HCT116 (cell line): ENCODE data around the gene DUSP28. TPM values are rescaled to one million over a fixed set of nuclear protein-coding genes. Genes with fewer than 3 reads are reported as not detected.

Experiments
- ATAC-seq: fragments of 200-7000 bp; cut with Tn5 transposase; 2 replicates; pipeline ENCODE4 v1.9.1; 2020; ENCODE audit warnings: mild to moderate bottlenecking, moderate library complexity
- BruUV-seq: library from RNA; stranded (reverse); fragments of 400-500 nt; replicated peaks from 2 replicates; lab custom pipeline; 2021; lab: Mats Ljungman, UMichigan
- CTCF ChIA-PET: fragments of 300-600 bp; sonication (Branson Sonifier 250); formaldehyde crosslinking; loops from one replicate; lab custom pipeline; 2021; ENCODE audit warnings: antibody characterized with exemption; lab: Charles Lee
- POLR2A ChIA-PET: fragments of 300-600, 350-600 bp; sonication (Branson Sonifier 250); formaldehyde crosslinking; loops from one replicate; lab custom pipeline; 2021; ENCODE audit warnings: antibody characterized with exemption; lab: Charles Lee
- RAD21 ChIA-PET, 2 experiments: fragments of 300-600 bp; sonication (Branson Sonifier 250); formaldehyde crosslinking; loops; one replicate each; lab custom pipeline; 2023; ENCODE audit warnings: low total read pairs in 2 of 2; ENCODE audit not compliant: uncharacterized antibody in 2 of 2, unreplicated experiment in 2 of 2, low non-redundant PET in 1 of 2; lab: Charles Lee
- DNase-seq: peaks from one replicate; pipeline ENCODE4 v3.0.0-alpha.2; 2010; ENCODE audit warnings: low read depth, low spot score
- H2AFZ ChIP-seq: fragments of 200-600 bp; shearing (Covaris generic), sonication (generic); 2 replicates; pipeline ENCODE4 v1.6.1; 2017; ENCODE audit warnings: low read depth, mixed run types, mixed read lengths, antibody characterized with exemption, low read length; ENCODE audit not compliant: poor library complexity, severe bottlenecking
- H3K27ac ChIP-seq: 2 replicates; pipeline ENCODE4 v1.5.1; 2012; ENCODE audit warnings: low read depth, low read length
- H3K27me3 ChIP-seq: fragments of 200-600 bp; sonication (generic); 2 replicates; pipeline ENCODE4 v1.6.1; 2016; ENCODE audit warnings: mixed run types, low read length, mixed read lengths; ENCODE audit not compliant: insufficient read depth
- H3K36me3 ChIP-seq, 2 experiments: fragments of 200-500 bp in 1 of 2; fragments of 200-600 bp in 1 of 2; sonication (Bioruptor generic) in 1 of 2; sonication (generic) in 1 of 2; 2 replicates each; pipeline versions ENCODE4 v1.5.1 to v1.6.1; 2014 to 2016; ENCODE audit warnings: low read length in 2 of 2, inconsistent platforms in 1 of 2, mixed read lengths in 1 of 2, mixed run types in 1 of 2; ENCODE audit not compliant: insufficient read depth in 2 of 2, control insufficient read depth in 1 of 2
- H3K4me1 ChIP-seq, 2 experiments: fragments of 200-600 bp in 1 of 2; sonication (generic) in 1 of 2; 2 replicates each; pipeline versions ENCODE4 v1.5.1 to v1.6.1; 2012 to 2017; ENCODE audit warnings: low read length in 2 of 2, inconsistent platforms in 1 of 2, mild to moderate bottlenecking in 1 of 2, mixed read lengths in 1 of 2, mixed run types in 1 of 2, moderate library complexity in 1 of 2; ENCODE audit not compliant: insufficient read depth in 2 of 2, control insufficient read depth in 1 of 2
- H3K4me2 ChIP-seq: fragments of 200-600 bp; sonication (generic); 2 replicates; pipeline ENCODE4 v1.6.1; 2017; ENCODE audit warnings: mixed run types, low read length, mixed read lengths
- H3K4me3 ChIP-seq, 2 experiments: fragments of 200-600 bp in 1 of 2; sonication (generic) in 1 of 2; replicated peaks in 1 of 2; 2 replicates each; pipeline ENCODE4 v1.5.1; 2011 to 2016; ENCODE audit warnings: low read length in 2 of 2, control low read depth in 1 of 2, low read depth in 1 of 2, mild to moderate bottlenecking in 1 of 2, mixed read lengths in 1 of 2, mixed run types in 1 of 2
- H3K79me2 ChIP-seq: fragments of 200-600 bp; sonication (generic); 2 replicates; pipeline ENCODE4 v1.6.1; 2017; ENCODE audit warnings: mild to moderate bottlenecking, mixed run types, low read length, moderate library complexity, mixed read lengths; ENCODE audit not compliant: insufficient read depth
- H3K9ac ChIP-seq: fragments of 200-600 bp; sonication (generic); 2 replicates; pipeline ENCODE4 v1.6.1; 2016; ENCODE audit warnings: low read length, mixed read lengths
- H3K9me2 ChIP-seq: fragments of 200-600 bp; sonication (generic), shearing (Covaris generic); 2 replicates; pipeline ENCODE4 v1.6.1; 2017; ENCODE audit warnings: mixed run types, mild to moderate bottlenecking, moderate library complexity; ENCODE audit not compliant: insufficient read depth
- H3K9me3 ChIP-seq, 2 experiments: fragments of 200-500 bp in 1 of 2; fragments of 200-600 bp in 1 of 2; sonication (Bioruptor generic) in 1 of 2; sonication (generic) in 1 of 2; 2 replicates each; pipeline ENCODE4 v1.6.1; 2014 to 2017; ENCODE audit warnings: low read length in 2 of 2, mixed read lengths in 2 of 2, inconsistent platforms in 1 of 2, low read depth in 1 of 2, mild to moderate bottlenecking in 1 of 2, mixed run types in 1 of 2, moderate library complexity in 1 of 2; ENCODE audit not compliant: control insufficient read depth in 1 of 2, insufficient read depth in 1 of 2
- H4K20me1 ChIP-seq: fragments of 200-600 bp; sonication (generic), shearing (Covaris generic); 2 replicates; pipeline ENCODE4 v1.6.1; 2017; ENCODE audit warnings: mixed run types, mild to moderate bottlenecking, moderate library complexity; ENCODE audit not compliant: insufficient read depth
- ATF3 ChIP-seq: IDR thresholded peaks from 2 replicates; pipeline ENCODE4 v1.6.1; 2012
- EGR1 ChIP-seq: IDR thresholded peaks from 2 replicates; pipeline ENCODE4 v1.6.1; 2012; ENCODE audit warnings: low read depth
- EZH2phosphoT487 ChIP-seq: fragments of 200-600 bp; IDR thresholded peaks from 2 replicates; pipeline ENCODE4 v1.6.1; 2018; ENCODE audit warnings: antibody characterized with exemption, borderline replicate concordance
- REST ChIP-seq: IDR thresholded peaks from 2 replicates; pipeline ENCODE4 v1.6.1; 2012; ENCODE audit warnings: low read depth
- SIN3A ChIP-seq: IDR thresholded peaks from 2 replicates; pipeline ENCODE4 v1.6.1; 2012; ENCODE audit warnings: low read depth
- SRF ChIP-seq: IDR thresholded peaks from 2 replicates; pipeline ENCODE4 v1.6.1; 2012; ENCODE audit warnings: low read depth
- YY1 ChIP-seq: IDR thresholded peaks from 2 replicates; pipeline ENCODE4 v1.6.1; 2011; ENCODE audit warnings: low read length, low read depth, moderate library complexity, mild to moderate bottlenecking; ENCODE audit not compliant: insufficient replicate concordance; ENCODE audit errors: extremely low read depth
- ZNF274 ChIP-seq: fragments of 200-500 bp; sonication (Bioruptor generic); IDR thresholded peaks from 2 replicates; pipeline ENCODE4 v1.6.1; 2014; ENCODE audit warnings: mild to moderate bottlenecking, low read depth, low read length, inconsistent platforms
- intact Hi-C: fragments of 100-400 bp; cut with micrococcal nuclease; formaldehyde crosslinking; loops from 2 replicates; pipeline ENCODE4 v1.10.0; 2022
- total RNA-seq: library from RNA; stranded (reverse); gene quantifications from one replicate; pipeline ENCODE4 v1.2.1, GENCODE V29; 2021; ENCODE audit not compliant: unreplicated experiment
- TF ChIP-seq, protein P1 (sequence below): IDR thresholded peaks from 2 replicates; pipeline ENCODE4 v1.6.1; 2012

Gene DUSP28
- total RNA-seq, 1 experiment from 2014 or later, result 5.6 TPM

DNA sequence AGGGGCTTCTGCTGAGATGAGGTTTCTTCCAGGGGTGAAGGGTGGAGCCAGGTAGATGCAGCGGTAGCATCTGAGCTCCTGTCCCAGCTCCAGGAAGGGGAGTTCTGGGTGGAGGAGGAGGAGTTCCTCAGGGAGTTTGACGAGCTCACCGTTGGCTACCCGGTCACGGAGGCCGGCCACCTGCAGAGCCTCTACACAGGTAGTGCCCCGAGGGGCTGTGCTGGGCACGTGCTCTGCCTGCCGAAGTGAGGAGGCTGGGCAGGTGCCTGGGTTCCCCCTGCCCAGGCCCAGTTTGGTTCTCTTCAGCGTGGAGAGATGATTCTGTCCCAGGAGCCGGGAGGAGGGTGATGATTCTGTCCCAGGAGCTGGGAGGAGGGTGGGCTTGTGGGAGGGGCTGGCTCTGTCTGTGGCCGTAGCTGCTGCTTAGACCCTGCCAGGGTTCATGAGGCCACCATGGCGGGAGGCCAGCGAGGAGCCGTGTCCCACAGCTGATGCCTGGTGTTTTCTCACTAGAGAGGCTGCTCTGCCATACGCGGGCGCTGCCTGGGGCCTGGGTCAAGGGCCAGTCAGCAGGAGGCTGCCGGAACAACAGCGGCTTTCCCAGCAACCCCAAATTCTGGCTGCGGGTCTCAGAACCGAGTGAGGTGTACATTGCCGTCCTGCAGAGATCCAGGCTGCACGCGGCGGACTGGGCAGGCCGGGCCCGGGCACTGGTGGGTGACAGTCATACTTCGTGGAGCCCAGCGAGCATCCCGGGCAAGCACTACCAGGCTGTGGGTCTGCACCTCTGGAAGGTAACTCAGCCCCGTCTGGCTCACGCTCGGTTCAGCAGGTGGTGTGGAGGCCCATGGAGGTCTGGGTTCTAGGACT is 34.6 kb downstream of the DUSP28 start:
- BruUV-seq, result no TSS peak
- TF ChIP-seq REST (no peak), SIN3A (no peak), ATF3 (no peak), EZH2phosphoT487 (no peak), YY1 (no peak), SRF (no peak), ZNF274 (no peak), EGR1 (no peak)
- TF ChIP-seq, protein P1, sequence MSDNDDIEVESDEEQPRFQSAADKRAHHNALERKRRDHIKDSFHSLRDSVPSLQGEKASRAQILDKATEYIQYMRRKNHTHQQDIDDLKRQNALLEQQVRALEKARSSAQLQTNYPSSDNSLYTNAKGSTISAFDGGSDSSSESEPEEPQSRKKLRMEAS, result no peak

More for the DNA sequence above, 34.6 kb downstream of the DUSP28 start:
- ChIA-PET POLR2A (no interaction called here), RAD21 (no interaction called here), CTCF (no interaction called here)
- H3K4me2 ChIP-seq, result no peak overlapping the region
- H3K9ac ChIP-seq, result no peak overlapping the region
- no peak overlapping the region for H3K4me3 ChIP-seq
- no peaks in the 10 kb centered on the region for H4K20me1 ChIP-seq
- no peaks in the 10 kb centered on the region for H3K27me3 ChIP-seq
- H3K4me1 ChIP-seq, result no peaks in the 10 kb centered on the region
- DNase-seq, result no peak
- H2AFZ ChIP-seq, result no peak overlapping the region
- no peaks in the 10 kb centered on the region for H3K9me3 ChIP-seq
- ATAC-seq, result no peak
- H3K36me3 ChIP-seq, result peaks cover 3 to 6% of the 10 kb centered on the region in 2 experiments; a peak in 3 of 4 replicates
- H3K79me2 ChIP-seq, result peaks cover 5% of the 10 kb centered on the region
- intact Hi-C loops, result no loop called here
- no peak overlapping the region for H3K27ac ChIP-seq
- no peaks in the 10 kb centered on the region for H3K9me2 ChIP-seq
